ENCODE results near the gene KLK7. TPM values are rescaled to one million over a fixed set of nuclear protein-coding genes. Genes with fewer than 3 reads are reported as not detected.

Gene KLK7
- polyA plus RNA-seq, 1 of the 3 experiments (the other 2 are of a cell fraction) = not detected

- H3K9me2 ChIP-seq = no peaks in the 10 kb centered on the region
- H3K4me3 ChIP-seq (ENCODE audit: low read depth in 2 of 2, low read length in 1 of 2) = no peak within 1 kb of the TSS
- H4K20me1 ChIP-seq (ENCODE audit: insufficient read depth) = no peaks in the 10 kb centered on the region
- H3K79me2 ChIP-seq (ENCODE audit: insufficient read depth) = no peaks in the 10 kb centered on the region
- DNase-seq = no peak
- WGBS (ENCODE audit: low lambda C conversion rate) = 10% methylated on average over 7 of the region's 7 CpGs
- no peak within 1 kb of the TSS for H2AFZ ChIP-seq (ENCODE audit: low read depth)
- H3F3A ChIP-seq (replicated peaks; ENCODE audit: insufficient read depth) = no peaks in the 10 kb centered on the region
- H3K4me2 ChIP-seq = no peak within 1 kb of the TSS
- no peak for TF ChIP-seq CTCF (IDR thresholded peaks at IDR 0.05)
- TF ChIP-seq GATA2 (CRISPR knock-in tag; IDR thresholded peaks at IDR 0.05) = no peak
- no peak for TF ChIP-seq TEAD4 (IDR thresholded peaks at IDR 0.05; ENCODE audit: borderline replicate concordance, insufficient read depth)
- no peak for TF ChIP-seq TCF12 (IDR thresholded peaks at IDR 0.05)
- TF ChIP-seq RFX5 (IDR thresholded peaks at IDR 0.05; ENCODE audit: low read length) = no peak
- TF ChIP-seq MXI1 (IDR thresholded peaks at IDR 0.05; ENCODE audit: low read depth, low read length) = no peak
- no peak for TF ChIP-seq SMC3 (IDR thresholded peaks at IDR 0.05; ENCODE audit: low read depth, low read length)
- TF ChIP-seq JUND (IDR thresholded peaks at IDR 0.05) = no peak
- no peak for TF ChIP-seq FOXJ3 (CRISPR knock-in tag; IDR thresholded peaks at IDR 0.05)
- TF ChIP-seq NFIC (IDR thresholded peaks at IDR 0.05; ENCODE audit: borderline replicate concordance) = no peak
- no peak for TF ChIP-seq TAF1 (IDR thresholded peaks at IDR 0.05; ENCODE audit: borderline replicate concordance, low read depth, low read length)
- no peak for TF ChIP-seq ZBTB33 (IDR thresholded peaks at IDR 0.05; ENCODE audit: borderline replicate concordance, low read depth)
- TF ChIP-seq EP300 (IDR thresholded peaks at IDR 0.05; ENCODE audit: borderline replicate concordance in 1 of 2, low read depth in 1 of 2, low read length in 1 of 2) = no peak
- no peak for TF ChIP-seq MAX (IDR thresholded peaks at IDR 0.05; ENCODE audit: low read depth)
- TF ChIP-seq MEF2A (IDR thresholded peaks at IDR 0.05; ENCODE audit: borderline replicate concordance, low read depth) = no peak
- ChIA-PET POLR2A (no interaction called here), CTCF (interaction anchor here (0.8 kb wide), 1 partner anchor 15 kb away, joined by 3 read pairs; no protein-coding TSS in a partner anchor)
- H3K27ac ChIP-seq (ENCODE audit: low read depth in 2 of 2, low read length in 1 of 2) = no peak within 1 kb of the TSS
- no peaks in the 10 kb centered on the region for H3K4me1 ChIP-seq (ENCODE audit: control insufficient read depth in 1 of 2, insufficient read depth in 2 of 2, low read depth in 1 of 2, low read length in 1 of 2)
- H3K36me3 ChIP-seq (replicated peaks in 1 of 2; ENCODE audit: control insufficient read depth in 1 of 2, insufficient read depth in 2 of 2, low read length in 1 of 2) = no peaks in the 10 kb centered on the region
- H3K27me3 ChIP-seq (ENCODE audit: insufficient read depth) = peaks cover 20% of the 10 kb centered on the region; the same call in 1 of the 2 replicates
- H3K9ac ChIP-seq = no peak within 1 kb of the TSS
- no peaks in the 10 kb centered on the region for H3K9me3 ChIP-seq
Measured at GRCh38 chr19:51001515-51001914, 17.8 kb upstream of the KLK7 start, which contains the start of gene KLK8. TSS of gene KLK8 (minus strand) at chr19:51001604. CDS start at chr19:51001167, 437 bp downstream.

All from SK-N-SH (cell line).